ENCODE data around the gene TUBG2.

- TF ChIP-seq CTCF (IDR thresholded peaks at IDR 0.05) (no peak), POLR2A (IDR thresholded peaks at IDR 0.05; ENCODE audit: low read depth) (no peak)
These were observed 24.4 kb downstream of the TUBG2 start for GRCh38 chr17:42683407-42684034.

Data from esophagus muscularis mucosa (tissue), 3 donors.